ENCODE measurements around the gene NLGN4X. TPM values are rescaled to one million over a fixed set of nuclear protein-coding genes. Genes with fewer than 3 reads are reported as not detected.

The NLGN4X gene
- total and polyA plus RNA-seq, 5 donors from 2014 or later = not detected

GRCh38 chrX:5959286-5959685 is 269.4 kb downstream of the NLGN4X start:
- no peak overlapping the region for H3K27ac Mint-ChIP-seq
- Histone ChIP-seq H3K27ac (ENCODE audit: insufficient read depth, low read length, poor library complexity, severe bottlenecking) (no peak overlapping the region), H3K4me3 (ENCODE audit: low read depth, low read length) (no peak overlapping the region), H3K9me3 (ENCODE audit: control insufficient read depth in 2 of 2, low read length in 2 of 2) (no peaks in the 10 kb centered on the region), H3K36me3 (ENCODE audit: control insufficient read depth, insufficient read depth, low read length) (no peaks in the 10 kb centered on the region), H3K27me3 (ENCODE audit: control insufficient read depth, insufficient read depth, low read length) (no peaks in the 10 kb centered on the region), H3K4me1 (ENCODE audit: control insufficient read depth, insufficient read depth, low read length, poor library complexity, severe bottlenecking) (no peaks in the 10 kb centered on the region)
- H3K36me3 Mint-ChIP-seq = no peaks in the 10 kb centered on the region
- DNase-seq = no peak
- H3K9me3 Mint-ChIP-seq = peaks cover 0 to 9% (median 0%) of the 10 kb centered on the region in 7 donors
- no peaks in the 10 kb centered on the region for H3K4me1 Mint-ChIP-seq
- H3K4me3 Mint-ChIP-seq = no peak overlapping the region
- H3K27me3 Mint-ChIP-seq = no peaks in the 10 kb centered on the region
- ATAC-seq (ENCODE audit: low read depth in 2 of 2) = no peak

GRCh38 chrX:5958523-5958922 is 270.1 kb downstream of the NLGN4X start:
- Histone ChIP-seq H3K27ac (ENCODE audit: insufficient read depth, low read length, poor library complexity, severe bottlenecking) (no peak overlapping the region), H3K4me1 (ENCODE audit: control insufficient read depth, insufficient read depth, low read length, poor library complexity, severe bottlenecking) (no peaks in the 10 kb centered on the region), H3K36me3 (ENCODE audit: control insufficient read depth, insufficient read depth, low read length) (no peaks in the 10 kb centered on the region), H3K4me3 (ENCODE audit: low read depth, low read length) (no peak overlapping the region), H3K9me3 (ENCODE audit: control insufficient read depth in 2 of 2, low read length in 2 of 2) (no peaks in the 10 kb centered on the region), H3K27me3 (ENCODE audit: control insufficient read depth, insufficient read depth, low read length) (no peaks in the 10 kb centered on the region)
- Mint-ChIP-seq H3K4me1 (no peaks in the 10 kb centered on the region), H3K27me3 (no peaks in the 10 kb centered on the region), H3K27ac (no peak overlapping the region), H3K9me3 (peaks cover 0 to 7% (median 0%) of the 10 kb centered on the region in 7 donors), H3K36me3 (no peaks in the 10 kb centered on the region), H3K4me3 (no peak overlapping the region)
- no peak for DNase-seq
- no peak for ATAC-seq (ENCODE audit: low read depth in 2 of 2)

DNA sequence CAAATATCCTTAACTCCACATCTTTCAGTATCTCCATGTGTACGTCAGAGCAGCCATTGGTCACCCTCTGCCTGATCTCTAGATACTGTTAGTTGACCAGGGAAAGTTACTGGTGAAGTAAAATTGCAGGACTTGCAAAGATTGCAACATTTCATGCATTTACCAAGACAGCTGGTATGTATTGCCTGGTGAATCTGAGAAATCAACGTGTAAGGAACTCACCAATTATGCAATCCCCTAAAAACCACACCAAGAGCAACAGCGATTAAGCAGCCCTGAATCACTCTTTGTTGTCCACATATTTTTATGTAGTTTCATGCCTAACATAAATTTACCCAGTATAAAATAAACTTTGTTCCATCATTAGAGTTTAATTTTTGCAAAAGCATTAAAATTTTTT is 271.2 kb downstream of the NLGN4X start:
- Mint-ChIP-seq H3K9me3 (peaks cover 0 to 7% (median 0%) of the 10 kb centered on the region in 7 donors), H3K36me3 (no peaks in the 10 kb centered on the region), H3K4me1 (no peaks in the 10 kb centered on the region), H3K27me3 (no peaks in the 10 kb centered on the region), H3K4me3 (no peak overlapping the region), H3K27ac (no peak overlapping the region)
- no peaks in the 10 kb centered on the region for H3K4me1 ChIP-seq (ENCODE audit: control insufficient read depth, insufficient read depth, low read length, poor library complexity, severe bottlenecking)
- H3K27me3 ChIP-seq (ENCODE audit: control insufficient read depth, insufficient read depth, low read length) = no peaks in the 10 kb centered on the region
- H3K9me3 ChIP-seq (ENCODE audit: control insufficient read depth in 2 of 2, low read length in 2 of 2) = no peaks in the 10 kb centered on the region
- H3K4me3 ChIP-seq (ENCODE audit: low read depth, low read length) = no peak overlapping the region
- no peak overlapping the region for H3K27ac ChIP-seq (ENCODE audit: insufficient read depth, low read length, poor library complexity, severe bottlenecking)
- DNase-seq (no peak), ATAC-seq (ENCODE audit: low read depth in 2 of 2) (no peak)
- no peaks in the 10 kb centered on the region for H3K36me3 ChIP-seq (ENCODE audit: control insufficient read depth, insufficient read depth, low read length)

GRCh38 chrX:5936438-5936837 is 292.2 kb downstream of the NLGN4X start:
- Histone ChIP-seq H3K27me3 (ENCODE audit: control insufficient read depth, insufficient read depth, low read length) (no peaks in the 10 kb centered on the region), H3K4me1 (ENCODE audit: control insufficient read depth, insufficient read depth, low read length, poor library complexity, severe bottlenecking) (no peaks in the 10 kb centered on the region), H3K36me3 (ENCODE audit: control insufficient read depth, insufficient read depth, low read length) (no peaks in the 10 kb centered on the region), H3K27ac (ENCODE audit: insufficient read depth, low read length, poor library complexity, severe bottlenecking) (no peak overlapping the region), H3K4me3 (ENCODE audit: low read depth, low read length) (no peak overlapping the region), H3K9me3 (ENCODE audit: control insufficient read depth in 2 of 2, low read length in 2 of 2) (no peaks in the 10 kb centered on the region)
- ATAC-seq (ENCODE audit: low read depth in 2 of 2) = no peak
- no peaks in the 10 kb centered on the region for H3K36me3 Mint-ChIP-seq
- no peak for DNase-seq
- no peak overlapping the region for H3K27ac Mint-ChIP-seq
- H3K9me3 Mint-ChIP-seq = peaks cover 0 to 12% (median 7%) of the 10 kb centered on the region in 7 donors
- H3K4me3 Mint-ChIP-seq = no peak overlapping the region
- no peaks in the 10 kb centered on the region for H3K4me1 Mint-ChIP-seq
- H3K27me3 Mint-ChIP-seq = no peaks in the 10 kb centered on the region

GRCh38 chrX:5928224-5928623 is 300.4 kb downstream of the NLGN4X start:
- no peaks in the 10 kb centered on the region for H3K4me1 Mint-ChIP-seq
- no peaks in the 10 kb centered on the region for H3K36me3 Mint-ChIP-seq
- no peaks in the 10 kb centered on the region for H3K27me3 ChIP-seq (ENCODE audit: control insufficient read depth, insufficient read depth, low read length)
- H3K27ac Mint-ChIP-seq = no peak overlapping the region
- H3K4me3 Mint-ChIP-seq = no peak overlapping the region
- no peaks in the 10 kb centered on the region for H3K27me3 Mint-ChIP-seq
- no peaks in the 10 kb centered on the region for H3K4me1 ChIP-seq (ENCODE audit: control insufficient read depth, insufficient read depth, low read length, poor library complexity, severe bottlenecking)
- no peaks in the 10 kb centered on the region for H3K36me3 ChIP-seq (ENCODE audit: control insufficient read depth, insufficient read depth, low read length)
- H3K9me3 Mint-ChIP-seq = peaks cover 0 to 14% (median 1%) of the 10 kb centered on the region in 7 donors
- DNase-seq = no peak
- no peaks in the 10 kb centered on the region for H3K9me3 ChIP-seq (ENCODE audit: control insufficient read depth in 2 of 2, low read length in 2 of 2)
- H3K4me3 ChIP-seq (ENCODE audit: low read depth, low read length) = no peak overlapping the region
- H3K27ac ChIP-seq (ENCODE audit: insufficient read depth, low read length, poor library complexity, severe bottlenecking) = no peak overlapping the region
- no peak for ATAC-seq (ENCODE audit: low read depth in 2 of 2)

GRCh38 chrX:5916945-5917344 is 311.7 kb downstream of the NLGN4X start:
- no peak for ATAC-seq (ENCODE audit: low read depth in 2 of 2)
- H3K36me3 Mint-ChIP-seq = no peaks in the 10 kb centered on the region
- no peak overlapping the region for H3K4me3 ChIP-seq (ENCODE audit: low read depth, low read length)
- H3K4me1 Mint-ChIP-seq = no peaks in the 10 kb centered on the region
- H3K9me3 ChIP-seq (ENCODE audit: control insufficient read depth in 2 of 2, low read length in 2 of 2) = no peaks in the 10 kb centered on the region
- DNase-seq = no peak
- H3K9me3 Mint-ChIP-seq = peaks cover 0 to 11% (median 5%) of the 10 kb centered on the region in 7 donors
- no peak overlapping the region for H3K27ac ChIP-seq (ENCODE audit: insufficient read depth, low read length, poor library complexity, severe bottlenecking)
- no peak overlapping the region for H3K27ac Mint-ChIP-seq
- H3K27me3 Mint-ChIP-seq = no peaks in the 10 kb centered on the region
- no peaks in the 10 kb centered on the region for H3K27me3 ChIP-seq (ENCODE audit: control insufficient read depth, insufficient read depth, low read length)
- H3K36me3 ChIP-seq (ENCODE audit: control insufficient read depth, insufficient read depth, low read length) = no peaks in the 10 kb centered on the region
- no peak overlapping the region for H3K4me3 Mint-ChIP-seq
- no peaks in the 10 kb centered on the region for H3K4me1 ChIP-seq (ENCODE audit: control insufficient read depth, insufficient read depth, low read length, poor library complexity, severe bottlenecking)

DNA sequence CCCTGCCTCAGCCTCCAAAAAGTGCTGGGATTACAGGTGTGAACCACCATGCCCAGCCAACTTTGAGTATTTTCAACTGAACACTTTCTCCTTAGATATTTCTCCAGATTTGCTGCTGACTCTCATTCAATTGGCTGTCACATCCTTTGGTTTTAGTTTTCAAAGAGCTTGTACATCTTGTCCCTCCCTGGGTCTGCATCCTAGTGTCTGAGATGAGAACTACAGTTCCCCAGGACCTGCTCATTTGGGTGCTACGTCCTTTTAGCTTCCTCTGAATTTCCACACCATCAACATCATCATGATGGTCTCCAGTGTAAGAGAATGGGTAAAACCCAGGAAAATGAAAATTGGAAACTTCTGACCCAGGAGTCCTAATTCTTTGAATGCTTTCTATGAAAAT is 312.9 kb downstream of the NLGN4X start:
- Mint-ChIP-seq H3K27me3 (no peaks in the 10 kb centered on the region), H3K9me3 (peaks cover 0 to 13% (median 5%) of the 10 kb centered on the region in 7 donors), H3K4me1 (no peaks in the 10 kb centered on the region), H3K4me3 (no peak overlapping the region), H3K27ac (no peak overlapping the region), H3K36me3 (no peaks in the 10 kb centered on the region)
- no peak overlapping the region for H3K4me3 ChIP-seq (ENCODE audit: low read depth, low read length)
- ATAC-seq (ENCODE audit: low read depth in 2 of 2) = no peak
- H3K27ac ChIP-seq (ENCODE audit: insufficient read depth, low read length, poor library complexity, severe bottlenecking) = no peak overlapping the region
- H3K4me1 ChIP-seq (ENCODE audit: control insufficient read depth, insufficient read depth, low read length, poor library complexity, severe bottlenecking) = no peaks in the 10 kb centered on the region
- no peak for DNase-seq
- H3K9me3 ChIP-seq (ENCODE audit: control insufficient read depth in 2 of 2, low read length in 2 of 2) = no peaks in the 10 kb centered on the region
- H3K27me3 ChIP-seq (ENCODE audit: control insufficient read depth, insufficient read depth, low read length) = no peaks in the 10 kb centered on the region
- no peaks in the 10 kb centered on the region for H3K36me3 ChIP-seq (ENCODE audit: control insufficient read depth, insufficient read depth, low read length)

DNA sequence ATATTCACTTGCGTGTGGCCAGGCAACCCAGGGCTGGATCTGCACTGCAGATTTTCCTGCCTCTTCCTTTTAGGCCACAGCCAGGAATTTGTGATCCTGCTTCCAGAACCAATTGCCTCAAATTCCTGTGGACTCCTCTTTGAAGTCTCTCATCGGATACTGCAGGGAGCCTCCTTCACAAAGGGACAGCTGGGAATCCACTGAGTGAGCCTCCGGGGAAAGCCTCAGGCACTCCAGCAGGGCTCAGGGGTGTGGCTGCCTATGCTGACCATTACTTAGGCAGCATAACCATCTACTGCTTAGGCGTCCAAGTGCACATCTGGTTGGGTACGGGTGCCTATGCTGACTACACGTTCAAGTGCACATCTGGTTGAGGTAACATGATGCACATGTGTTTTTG is 321.5 kb downstream of the NLGN4X start:
- no peaks in the 10 kb centered on the region for H3K4me1 Mint-ChIP-seq

More for the DNA sequence above, 321.5 kb downstream of the NLGN4X start:
- no peak overlapping the region for H3K4me3 ChIP-seq (ENCODE audit: low read depth, low read length)
- Mint-ChIP-seq H3K27ac (no peak overlapping the region), H3K9me3 (peaks cover 0 to 13% (median 3%) of the 10 kb centered on the region in 7 donors), H3K36me3 (no peaks in the 10 kb centered on the region), H3K27me3 (no peaks in the 10 kb centered on the region), H3K4me3 (no peak overlapping the region)
- no peaks in the 10 kb centered on the region for H3K36me3 ChIP-seq (ENCODE audit: control insufficient read depth, insufficient read depth, low read length)
- no peaks in the 10 kb centered on the region for H3K9me3 ChIP-seq (ENCODE audit: control insufficient read depth in 2 of 2, low read length in 2 of 2)
- H3K27ac ChIP-seq (ENCODE audit: insufficient read depth, low read length, poor library complexity, severe bottlenecking) = no peak overlapping the region
- DNase-seq = no peak
- H3K27me3 ChIP-seq (ENCODE audit: control insufficient read depth, insufficient read depth, low read length) = no peaks in the 10 kb centered on the region
- no peaks in the 10 kb centered on the region for H3K4me1 ChIP-seq (ENCODE audit: control insufficient read depth, insufficient read depth, low read length, poor library complexity, severe bottlenecking)
- no peak for ATAC-seq (ENCODE audit: low read depth in 2 of 2)

Measured in CD4-positive, CD25-positive, alpha-beta regulatory T cell (primary cell).